BLaER1 treated with 17β-estradiol and CSF1 and Interleukin-3, amounts not matched to agents 10 nM and 100 nM (cell line): ENCODE measurements around the gene INPP5F.

ENCODE experiments used
- H3K27ac ChIP-seq, 11 experiments: shearing (Covaris generic); formaldehyde crosslinking; 2 replicates each; pipeline ENCODE4 v1.8.1; 2022
- H3K27me3 ChIP-seq, 11 experiments: shearing (Covaris generic); formaldehyde crosslinking; 2 replicates each; pipeline ENCODE4 v1.8.1; 2022
- H3K36me3 ChIP-seq, 11 experiments: shearing (Covaris generic); formaldehyde crosslinking; 2 replicates each; pipeline ENCODE4 v1.8.1; 2022
- H3K4me1 ChIP-seq, 10 experiments: shearing (Covaris generic); formaldehyde crosslinking; 2 replicates each; pipeline ENCODE4 v1.8.1; 2022
- H3K4me2 ChIP-seq, 11 experiments: shearing (Covaris generic); formaldehyde crosslinking; 2 replicates each; pipeline ENCODE4 v1.8.1; 2022
- H3K4me3 ChIP-seq, 10 experiments: shearing (Covaris generic); formaldehyde crosslinking; 2 replicates each; pipeline ENCODE4 v1.8.1; 2022
- H3K9ac ChIP-seq, 11 experiments: shearing (Covaris generic); formaldehyde crosslinking; 2 replicates each; pipeline ENCODE4 v1.8.1; 2022
- H3K9me3 ChIP-seq, 11 experiments: shearing (Covaris generic); formaldehyde crosslinking; replicated peaks in 1 of 11; 2 replicates each; pipeline ENCODE4 v1.8.1; 2022
- H4K20me1 ChIP-seq, 11 experiments: shearing (Covaris generic); formaldehyde crosslinking; 2 replicates each; pipeline ENCODE4 v1.8.1; 2022
- Cebpa-rat ChIP-seq, 11 experiments: shearing (Covaris generic); IDR thresholded peaks; 2 replicates each; pipeline ENCODE4 v1.8.1; 2022

Gene INPP5F

DNA sequence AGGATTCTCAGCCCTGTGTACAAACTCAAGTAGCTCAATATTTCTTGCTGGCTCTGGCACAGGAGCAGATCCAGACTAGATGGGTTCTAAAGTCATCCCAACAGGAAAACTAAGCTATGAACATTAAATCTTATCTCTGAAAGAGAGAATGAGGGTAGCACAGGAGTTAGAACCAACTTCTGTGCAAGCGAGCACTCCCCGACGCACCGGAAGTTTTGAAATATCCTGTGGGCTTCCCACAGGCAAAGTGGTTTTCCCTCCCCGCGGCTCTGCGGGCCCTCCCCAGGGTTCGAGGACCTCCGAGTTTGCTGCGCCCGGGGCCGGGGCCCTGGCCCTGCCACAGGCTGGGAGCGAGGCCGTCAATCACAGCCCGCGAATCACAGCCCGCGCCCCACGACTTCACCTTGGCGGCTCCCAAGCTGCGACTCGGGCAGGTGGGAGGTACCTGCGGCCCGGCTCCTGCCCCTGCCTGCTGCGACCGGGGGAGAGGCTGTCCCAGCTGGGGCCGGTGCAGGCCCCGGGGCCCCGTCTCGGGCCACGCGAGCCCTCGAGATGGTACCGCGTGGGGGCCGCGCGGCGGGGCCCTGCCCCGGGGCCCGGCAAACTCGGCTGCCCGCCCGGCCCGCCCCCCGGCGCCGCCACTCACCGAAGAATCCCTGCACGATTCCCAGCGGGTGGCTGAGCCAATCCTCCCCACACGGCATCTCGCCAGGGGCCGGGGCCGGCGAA, 146.2 kb downstream of the INPP5F start:
- peak overlapping the region; percentile 84 to 97 (median 91) for H3K4me2 ChIP-seq
- H3K36me3 ChIP-seq, result peaks cover 0 to 44% (median 27%) of the 10 kb centered on the region in 11 experiments; a peak in 16 of 22 replicates
- no peaks in the 10 kb centered on the region for H3K27me3 ChIP-seq
- peak overlapping the region; percentile 81 to 96 (median 93) for H3K4me3 ChIP-seq
- H3K4me1 ChIP-seq, result peaks cover 36 to 58% (median 48%) of the 10 kb centered on the region in 10 experiments
- peak overlapping the region; percentile 87 to 99 (median 97) for H3K9ac ChIP-seq
- H3K27ac ChIP-seq, result peak overlapping the region; percentile 75 to 99 (median 97)
- H3K9me3 ChIP-seq, result peaks cover 0 to 21% (median 4%) of the 10 kb centered on the region in 11 experiments; a peak in 9 of 22 replicates
- peak in 5 of 11 experiments; percentile 19 to 71 (median 49); a peak in 7 of 22 replicates for TF ChIP-seq Cebpa-rat (IDR thresholded peaks at IDR 0.05)
- H4K20me1 ChIP-seq, result peaks cover 46 to 52% (median 50%) of the 10 kb centered on the region in 11 experiments

DNA sequence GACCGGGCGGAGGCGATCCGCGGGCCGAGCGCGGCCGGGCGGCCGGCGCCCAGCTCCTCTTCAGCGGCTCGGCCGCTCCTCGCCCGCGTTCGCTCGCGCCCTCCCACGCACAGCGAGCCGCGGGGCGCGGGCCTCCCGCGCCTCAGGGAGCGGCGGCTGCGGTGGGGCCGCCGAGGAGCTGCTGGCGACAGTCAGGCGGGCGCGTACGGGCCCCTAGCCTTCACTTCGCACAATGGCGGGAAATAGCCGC, 146.7 kb downstream of the INPP5F start, which contains the start of gene MCMBP:
Gene MCMBP, minus strand, starts transcription at position 234 of the 250 bp plus-strand sequence. CDS start 259 bp downstream, outside the sequence.
- Histone ChIP-seq H3K4me2 (peak within 1 kb of the TSS; percentile 84 to 97 (median 91)), H3K4me1 (peaks cover 36 to 54% (median 44%) of the 10 kb centered on the region in 10 experiments), H3K9ac (peak within 1 kb of the TSS; percentile 87 to 99 (median 97)), H3K27ac (peak within 1 kb of the TSS; percentile 75 to 99 (median 97)), H3K36me3 (peaks cover 0 to 40% (median 24%) of the 10 kb centered on the region in 11 experiments; a peak in 16 of 22 replicates), H3K9me3 (peaks cover 0 to 16% (median 3%) of the 10 kb centered on the region in 11 experiments; a peak in 6 of 22 replicates), H3K27me3 (no peaks in the 10 kb centered on the region), H3K4me3 (peak within 1 kb of the TSS; percentile 81 to 96 (median 93)), H4K20me1 (peaks cover 43 to 47% (median 45%) of the 10 kb centered on the region in 11 experiments)
- TF ChIP-seq Cebpa-rat (IDR thresholded peaks at IDR 0.05), result no peak

DNA sequence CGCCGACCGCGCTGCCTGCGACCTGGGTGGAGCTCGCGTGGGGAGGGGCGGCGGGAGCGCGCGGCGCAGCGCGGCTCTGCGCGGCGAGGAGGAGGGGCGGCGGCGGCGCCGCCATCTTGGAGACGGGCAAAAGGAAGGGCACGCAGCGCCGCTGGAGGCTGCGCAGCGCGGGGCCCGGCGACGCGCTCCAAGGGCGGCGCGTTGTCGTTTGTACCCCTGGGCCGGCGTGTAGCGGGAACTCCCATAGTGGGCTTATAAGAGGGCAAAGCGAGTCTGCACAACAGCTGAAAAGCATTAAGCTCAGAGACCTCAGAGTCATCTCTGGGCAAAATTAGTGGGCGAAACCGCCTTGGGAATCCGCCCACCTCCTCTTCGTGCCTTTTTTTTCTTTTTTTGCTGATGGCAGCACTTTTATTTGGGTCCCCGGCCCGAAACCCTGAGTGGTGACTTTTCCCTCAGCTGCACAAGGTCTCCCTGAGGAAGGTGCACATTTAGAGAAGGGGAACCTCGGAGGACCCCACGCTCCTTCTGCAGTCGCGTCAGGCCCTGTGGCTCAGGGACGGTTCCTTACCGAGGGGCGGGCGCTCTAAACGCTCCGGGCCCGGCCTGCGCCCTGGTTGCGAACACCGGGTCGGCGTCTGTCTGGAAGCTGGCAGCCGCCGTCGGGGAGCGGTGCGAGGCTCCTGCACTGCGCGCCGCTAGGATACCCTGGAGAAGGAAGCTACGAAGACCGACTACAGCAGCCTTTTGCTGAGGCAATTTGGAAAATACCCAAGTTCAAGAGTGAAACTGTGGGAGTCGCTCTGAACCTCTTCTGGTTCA, 147.2 kb downstream of the INPP5F start:
- Histone ChIP-seq H3K27me3 (no peaks in the 10 kb centered on the region), H3K9ac (peak overlapping the region; percentile 87 to 99 (median 97)), H3K27ac (peak overlapping the region; percentile 75 to 99 (median 97)), H3K4me2 (peak overlapping the region; percentile 84 to 97 (median 89)), H3K4me1 (peaks cover 34 to 48% (median 39%) of the 10 kb centered on the region in 10 experiments), H4K20me1 (peaks cover 37 to 42% (median 40%) of the 10 kb centered on the region in 11 experiments), H3K36me3 (peaks cover 0 to 34% (median 18%) of the 10 kb centered on the region in 11 experiments; a peak in 16 of 22 replicates), H3K9me3 (peaks cover 0 to 11% (median 0%) of the 10 kb centered on the region in 11 experiments; a peak in 6 of 22 replicates), H3K4me3 (peak overlapping the region; percentile 81 to 96 (median 93))
- TF ChIP-seq Cebpa-rat (IDR thresholded peaks at IDR 0.05), result no peak

DNA sequence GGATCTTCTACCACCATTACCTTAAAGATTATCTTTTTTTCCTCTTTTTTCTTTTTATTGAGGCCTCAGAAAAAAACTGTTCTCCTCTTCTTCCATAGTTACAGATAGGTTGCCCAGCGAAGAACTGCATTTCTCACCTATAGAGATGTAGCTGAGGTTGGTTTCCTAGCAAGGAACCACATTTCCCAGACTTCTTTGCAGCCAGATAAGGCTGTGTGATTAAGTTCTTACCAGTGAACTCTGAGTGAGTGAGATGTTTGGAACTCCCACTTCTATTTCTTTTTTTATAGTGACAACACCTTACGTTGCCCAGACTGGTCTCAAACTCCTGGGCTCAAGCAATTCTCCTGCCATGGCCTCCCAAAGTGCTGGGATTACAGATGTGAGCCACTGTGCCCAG, 152.7 kb downstream of the INPP5F start:
- no peak for TF ChIP-seq Cebpa-rat (IDR thresholded peaks at IDR 0.05)
- H3K9me3 ChIP-seq, result peaks cover 0 to 7% (median 2%) of the 10 kb centered on the region in 11 experiments; a peak in 7 of 22 replicates

More for the DNA sequence above, 152.7 kb downstream of the INPP5F start:
- H4K20me1 ChIP-seq, result no peaks in the 10 kb centered on the region
- H3K4me1 ChIP-seq, result peaks cover 10 to 13% (median 10%) of the 10 kb centered on the region in 10 experiments
- H3K36me3 ChIP-seq, result no peaks in the 10 kb centered on the region
- H3K9ac ChIP-seq, result no peak overlapping the region
- no peak overlapping the region for H3K4me3 ChIP-seq
- no peak overlapping the region for H3K4me2 ChIP-seq
- no peaks in the 10 kb centered on the region for H3K27me3 ChIP-seq
- no peak overlapping the region for H3K27ac ChIP-seq
